AG09319 (cell line): ENCODE data around the gene TREX2.

Source experiments
- DNase-seq: peaks from one replicate; pipeline ENCODE4 v3.0.0-alpha.2; 2010; ENCODE audit warnings: low read depth; ENCODE audit errors: extremely low read depth
- CTCF ChIP-seq: IDR thresholded peaks from 2 replicates; pipeline ENCODE4 v1.5.1; 2011; ENCODE audit warnings: low read depth, mild to moderate bottlenecking, inconsistent platforms, low read length, moderate library complexity

The TREX2 gene

GRCh38 chrX:153475271-153475670, 29.4 kb upstream of the TREX2 start:
- no peak for DNase-seq
- TF ChIP-seq CTCF: no peak

- no peak for DNase-seq
- TF ChIP-seq CTCF: no peak
Measured at GRCh38 chrX:153474718-153475117, 28.9 kb upstream of the TREX2 start.

- no peak for TF ChIP-seq CTCF
- DNase-seq: no peak
Measured at GRCh38 chrX:153474266-153474665, 28.4 kb upstream of the TREX2 start.

- DNase-seq: no peak
- no peak for TF ChIP-seq CTCF
Measured at GRCh38 chrX:153473126-153473525, 27.3 kb upstream of the TREX2 start.

- no peak for DNase-seq
- TF ChIP-seq CTCF: no peak
Measured at GRCh38 chrX:153471663-153472280, 25.9 kb upstream of the TREX2 start.

- peak; percentile 69 for TF ChIP-seq CTCF
- peak; percentile 77 for DNase-seq
Measured at GRCh38 chrX:153470411-153471363, 24.8 kb upstream of the TREX2 start, which contains the start of gene HAUS7. Gene HAUS7 (minus strand): TSS chrX:153470576. CDS start chrX:153470557, 19 bp downstream.

GRCh38 chrX:153469811-153470410, 24.1 kb upstream of the TREX2 start:
- no peak for TF ChIP-seq CTCF
- DNase-seq: no peak
